H9 (cell line): ENCODE results near the gene EIF2B5. TPM values are rescaled to one million over a fixed set of nuclear protein-coding genes. Genes with fewer than 3 reads are reported as not detected.

Experiments used
- DNase-seq: peaks from one replicate; pipeline ENCODE4 v3.0.0-alpha.2; 2017
- H2AFZ ChIP-seq: one replicate; pipeline ENCODE4 v1.6.1; 2013; ENCODE audit warnings: mild to moderate bottlenecking, low read length, control low read depth, moderate library complexity
- H2AK5ac ChIP-seq: 2 replicates; pipeline ENCODE4 v1.6.1; 2013; ENCODE audit warnings: low read length, control low read depth, mixed read lengths; ENCODE audit not compliant: insufficient read length
- H2BK120ac ChIP-seq: one replicate; pipeline ENCODE4 v1.6.1; 2013; ENCODE audit warnings: low read depth, mild to moderate bottlenecking, low read length, control low read depth, inconsistent platforms; ENCODE audit not compliant: poor library complexity, severe bottlenecking
- H2BK12ac ChIP-seq: 2 replicates; pipeline ENCODE4 v1.6.1; 2013; ENCODE audit warnings: low read length, control low read depth, mixed read lengths, low read depth; ENCODE audit not compliant: insufficient read length
- H2BK15ac ChIP-seq: 2 replicates; pipeline ENCODE4 v1.6.1; 2013; ENCODE audit warnings: low read depth, low read length, control low read depth
- H2BK20ac ChIP-seq: one replicate; pipeline ENCODE4 v1.6.1; 2013; ENCODE audit warnings: low read depth, mild to moderate bottlenecking, low read length, control low read depth, inconsistent platforms; ENCODE audit not compliant: poor library complexity, severe bottlenecking
- H2BK5ac ChIP-seq: 2 replicates; pipeline ENCODE4 v1.6.1; 2013; ENCODE audit warnings: low read length, control low read depth, mixed read lengths; ENCODE audit not compliant: insufficient read length
- H3K14ac ChIP-seq: 2 replicates; pipeline ENCODE4 v1.6.1; 2013; ENCODE audit warnings: low read length, control low read depth; ENCODE audit not compliant: insufficient read depth
- H3K18ac ChIP-seq: 2 replicates; pipeline ENCODE4 v1.6.1; 2013; ENCODE audit warnings: low read depth, mild to moderate bottlenecking, mixed read lengths, low read length, control low read depth; ENCODE audit not compliant: insufficient read length
- H3K23ac ChIP-seq: 2 replicates; pipeline ENCODE4 v1.6.1; 2013; ENCODE audit warnings: low read length, control low read depth, mixed read lengths, low read depth; ENCODE audit not compliant: insufficient read length
- H3K23me2 ChIP-seq: 2 replicates; pipeline ENCODE4 v1.6.1; 2013; ENCODE audit warnings: low read depth, mild to moderate bottlenecking, mixed read lengths, low read length, control low read depth; ENCODE audit not compliant: insufficient read length, poor library complexity, severe bottlenecking
- H3K27ac ChIP-seq: 2 replicates; pipeline ENCODE4 v1.5.1; 2013; ENCODE audit warnings: low read length, control low read depth, mixed read lengths, low read depth; ENCODE audit not compliant: insufficient read length
- H3K27me3 ChIP-seq: 2 replicates; pipeline ENCODE4 v1.6.1; 2013; ENCODE audit warnings: low read length, control low read depth, inconsistent platforms; ENCODE audit not compliant: insufficient read depth
- H3K4ac ChIP-seq: 2 replicates; pipeline ENCODE4 v1.6.1; 2013; ENCODE audit warnings: low read depth, mild to moderate bottlenecking, control low read depth, inconsistent platforms, low read length, moderate library complexity
- H3K4me1 ChIP-seq: 2 replicates; pipeline ENCODE4 v1.6.1; 2013; ENCODE audit warnings: low read length, control low read depth, inconsistent platforms; ENCODE audit not compliant: insufficient read depth
- H3K4me2 ChIP-seq: 2 replicates; pipeline ENCODE4 v1.6.1; 2013; ENCODE audit warnings: low read length, control low read depth, mixed read lengths; ENCODE audit not compliant: insufficient read length, insufficient read depth
- H3K56ac ChIP-seq: 2 replicates; pipeline ENCODE4 v1.6.1; 2013; ENCODE audit warnings: low read depth, mild to moderate bottlenecking, mixed read lengths, low read length, control low read depth; ENCODE audit not compliant: insufficient read length
- H3K79me1 ChIP-seq: 2 replicates; pipeline ENCODE4 v1.6.1; 2013; ENCODE audit warnings: low read depth, mild to moderate bottlenecking, moderate library complexity, low read length, control low read depth, inconsistent platforms; ENCODE audit not compliant: insufficient read depth, poor library complexity, severe bottlenecking
- H3K79me2 ChIP-seq: 2 replicates; pipeline ENCODE4 v1.6.1; 2013; ENCODE audit warnings: low read length, control low read depth, inconsistent platforms; ENCODE audit not compliant: insufficient read depth
- H3K9ac ChIP-seq: 2 replicates; pipeline ENCODE4 v1.6.1; 2013; ENCODE audit warnings: low read length, control low read depth, mixed read lengths; ENCODE audit not compliant: insufficient read length; ENCODE audit errors: extremely low read depth
- H3K9me3 ChIP-seq: one replicate; pipeline ENCODE4 v1.6.1; 2013; ENCODE audit warnings: low read depth, low read length, inconsistent platforms; ENCODE audit not compliant: control insufficient read depth
- H3T11ph ChIP-seq: one replicate; pipeline ENCODE4 v1.6.1; 2013; ENCODE audit warnings: mild to moderate bottlenecking, low read length, control low read depth, inconsistent platforms
- H4K20me1 ChIP-seq: one replicate; pipeline ENCODE4 v1.6.1; 2013; ENCODE audit not compliant: control insufficient read depth, insufficient read length, insufficient read depth
- H4K5ac ChIP-seq: 2 replicates; pipeline ENCODE4 v1.6.1; 2013; ENCODE audit warnings: low read depth, mild to moderate bottlenecking, mixed read lengths, low read length, control low read depth; ENCODE audit not compliant: insufficient read length
- H4K8ac ChIP-seq: replicated peaks from 2 replicates; pipeline ENCODE4 v1.6.1; 2013; ENCODE audit warnings: low read length, control low read depth, mixed read lengths, low read depth; ENCODE audit not compliant: insufficient read length
- H4K91ac ChIP-seq: 2 replicates; pipeline ENCODE4 v1.6.1; 2013; ENCODE audit warnings: low read depth, mild to moderate bottlenecking, moderate library complexity, mixed read lengths, low read length, control low read depth; ENCODE audit not compliant: insufficient read length
- H3K27ac Mint-ChIP-seq, 3 experiments: 2 replicates in 2 of 3; 3 replicates in 1 of 3; pipeline ENCODE4 v1.8.0; 2020 to 2021; ENCODE audit warnings: mixed read lengths in 3 of 3, mild to moderate bottlenecking in 1 of 3, moderate library complexity in 1 of 3
- H3K27me3 Mint-ChIP-seq: 2 replicates; pipeline ENCODE4 v1.8.0; 2021; ENCODE audit warnings: low read depth, mild to moderate bottlenecking, moderate library complexity, mixed read lengths
- H3K36me3 Mint-ChIP-seq, 3 experiments: 2 replicates in 2 of 3; 3 replicates in 1 of 3; pipeline ENCODE4 v1.8.0; 2020 to 2021; ENCODE audit warnings: low read depth in 3 of 3, mixed read lengths in 3 of 3; ENCODE audit not compliant: insufficient read depth in 1 of 3
- H3K4me1 Mint-ChIP-seq, 2 experiments: 2 replicates each; pipeline ENCODE4 v1.8.0; 2020; ENCODE audit warnings: mixed read lengths in 2 of 2
- H3K4me3 Mint-ChIP-seq, 2 experiments: 2 replicates in 1 of 2; 3 replicates in 1 of 2; pipeline ENCODE4 v1.8.0; 2020 to 2021; ENCODE audit warnings: mild to moderate bottlenecking in 2 of 2, mixed read lengths in 2 of 2, moderate library complexity in 1 of 2
- H3K9me3 Mint-ChIP-seq, 2 experiments: 2 replicates in 1 of 2; 3 replicates in 1 of 2; pipeline ENCODE4 v1.8.0; 2020; ENCODE audit warnings: mild to moderate bottlenecking in 2 of 2, mixed read lengths in 2 of 2, moderate library complexity in 1 of 2
- CTCF ChIP-seq: fragments of 200-600 bp; sonication (generic); conservative IDR thresholded peaks from 3 replicates; pipeline ENCODE4 v1.8.0; 2021; ENCODE audit warnings: antibody characterized with exemption, mild to moderate bottlenecking
- WGBS: extraction: QIAGEN DNeasy Blood & Tissue Kit; methylation state at CpG from one replicate; pipeline ENCODE4 v1.1.7; 2013; ENCODE audit warnings: missing lambda C conversion rate, low lambda C conversion rate, mixed read lengths; ENCODE audit not compliant: insufficient read length; ENCODE audit errors: extremely low coverage; 5-methylcytosine and 5-hydroxymethylcytosine counted together
- total RNA-seq: library from RNA; stranded (reverse); gene quantifications from 2 replicates; pipeline ENCODE4 v1.2.1, GENCODE V29; 2021

EIF2B5 gene
- total RNA-seq, 1 experiment from 2014 or later, result 42.0 TPM

- Histone ChIP-seq H3K4me1 (no peaks in the 10 kb centered on the region; the same call in 1 of the 2 replicates), H4K20me1 (peaks cover 3% of the 10 kb centered on the region)
- no peak for TF ChIP-seq CTCF
These were observed 40.8 kb downstream of the EIF2B5 start for GRCh38 chr3:184175981-184176376.

More at GRCh38 chr3:184175981-184176376, 40.8 kb downstream of the EIF2B5 start:
- H2BK15ac ChIP-seq, result no peak overlapping the region
- H2AK5ac ChIP-seq, result no peak overlapping the region
- H2BK12ac ChIP-seq, result no peak overlapping the region
- no peak overlapping the region for H3T11ph ChIP-seq
- H3K27ac ChIP-seq, result peak overlapping the region; percentile 72
- H3K27ac Mint-ChIP-seq, result peak overlapping the region; percentile 99 to 100 (median 99)
- H3K23me2 ChIP-seq, result peaks cover 16% of the 10 kb centered on the region
- no peaks in the 10 kb centered on the region for H3K9me3 Mint-ChIP-seq
- no CpG with 5 or more reads among the region's 3 CpGs for WGBS
- H3K79me2 ChIP-seq, result peaks cover 9% of the 10 kb centered on the region; the same call in 1 of the 2 replicates
- no peak overlapping the region for H2BK5ac ChIP-seq
- H2BK120ac ChIP-seq, result no peak overlapping the region
- no peak overlapping the region for H3K23ac ChIP-seq
- no peak overlapping the region for H4K91ac ChIP-seq
- peak overlapping the region; percentile 95 to 96 for H3K4me3 Mint-ChIP-seq
- H3K27me3 ChIP-seq, result no peaks in the 10 kb centered on the region
- H3K18ac ChIP-seq, result no peak overlapping the region
- no peak overlapping the region for H3K56ac ChIP-seq
- H3K27me3 Mint-ChIP-seq, result no peaks in the 10 kb centered on the region
- H4K5ac ChIP-seq, result no peak overlapping the region
- H3K9ac ChIP-seq, result peak overlapping the region; percentile 92
- peak overlapping the region; percentile 97 for H3K4me2 ChIP-seq
- H3K79me1 ChIP-seq, result peaks cover 7% of the 10 kb centered on the region
- peaks cover 22 to 31% of the 10 kb centered on the region in 2 experiments for H3K4me1 Mint-ChIP-seq
- DNase-seq, result no peak
- no peak overlapping the region for H2BK20ac ChIP-seq
- H3K9me3 ChIP-seq, result no peaks in the 10 kb centered on the region
- no peak overlapping the region for H2AFZ ChIP-seq
- peak overlapping the region; percentile 67; the same call in 1 of the 2 replicates for H3K14ac ChIP-seq
- H3K4ac ChIP-seq, result no peak overlapping the region
- no peak overlapping the region for H4K8ac ChIP-seq
- peaks cover 37 to 65% (median 56%) of the 10 kb centered on the region in 3 experiments for H3K36me3 Mint-ChIP-seq
